Right renal cortex interstitium (tissue), 3 donors: ENCODE data around the gene ZNF326. TPM values are rescaled to one million over a fixed set of nuclear protein-coding genes. Genes with fewer than 3 reads are reported as not detected.

Experiments
- DNase-seq, 3 donors: peaks; one replicate each; pipeline ENCODE4 v3.0.0-alpha.2; 2013; ENCODE audit warnings: low read depth in 3 of 3, low spot score in 2 of 3
- polyA plus RNA-seq, 3 donors: library from polyadenylated mRNA; unstranded; fragments of 120-200 nt; gene quantifications; one replicate each; pipeline ENCODE4 v1.2.1, GENCODE V29; 2013; ENCODE audit not compliant: insufficient read length in 3 of 3

ZNF326 gene
- polyA plus RNA-seq, 3 donors, result 56.5 to 63.5 (median 59.5) TPM

DNA sequence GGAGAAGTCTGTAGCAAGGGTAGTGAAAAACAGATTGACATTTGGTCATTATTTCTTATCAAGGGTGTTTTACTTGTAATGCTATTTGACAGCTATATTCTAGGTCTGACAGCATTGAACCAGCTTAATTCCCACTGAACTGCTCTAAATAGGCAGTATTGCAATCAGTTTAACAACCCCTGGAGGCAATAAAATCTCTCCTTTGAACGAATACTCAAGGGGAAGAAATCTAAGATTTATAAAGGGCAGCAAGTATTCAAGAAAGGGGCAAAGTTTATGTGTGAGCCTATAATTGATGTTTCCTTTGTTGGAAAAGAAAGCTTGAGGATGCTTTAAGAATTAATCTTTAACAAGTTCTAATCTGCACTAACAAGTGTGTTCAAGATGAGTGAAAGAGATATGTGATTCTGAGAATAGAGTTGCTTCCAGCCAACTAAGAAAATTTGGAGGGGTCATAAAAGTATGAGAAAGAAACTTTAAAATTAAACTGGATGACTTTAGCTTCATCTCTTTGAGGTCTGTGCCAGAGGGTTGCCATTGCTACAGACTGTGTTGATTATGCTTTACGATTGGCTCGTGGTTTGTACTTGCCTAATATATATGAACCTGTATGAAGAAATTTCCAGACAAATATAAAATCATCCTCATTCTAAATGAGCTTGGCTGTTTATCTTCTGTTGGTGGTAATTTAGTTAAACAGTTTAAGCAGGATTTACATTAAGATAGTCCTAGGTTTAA, 72.5 kb downstream of the ZNF326 start:
- no peak for DNase-seq

DNA sequence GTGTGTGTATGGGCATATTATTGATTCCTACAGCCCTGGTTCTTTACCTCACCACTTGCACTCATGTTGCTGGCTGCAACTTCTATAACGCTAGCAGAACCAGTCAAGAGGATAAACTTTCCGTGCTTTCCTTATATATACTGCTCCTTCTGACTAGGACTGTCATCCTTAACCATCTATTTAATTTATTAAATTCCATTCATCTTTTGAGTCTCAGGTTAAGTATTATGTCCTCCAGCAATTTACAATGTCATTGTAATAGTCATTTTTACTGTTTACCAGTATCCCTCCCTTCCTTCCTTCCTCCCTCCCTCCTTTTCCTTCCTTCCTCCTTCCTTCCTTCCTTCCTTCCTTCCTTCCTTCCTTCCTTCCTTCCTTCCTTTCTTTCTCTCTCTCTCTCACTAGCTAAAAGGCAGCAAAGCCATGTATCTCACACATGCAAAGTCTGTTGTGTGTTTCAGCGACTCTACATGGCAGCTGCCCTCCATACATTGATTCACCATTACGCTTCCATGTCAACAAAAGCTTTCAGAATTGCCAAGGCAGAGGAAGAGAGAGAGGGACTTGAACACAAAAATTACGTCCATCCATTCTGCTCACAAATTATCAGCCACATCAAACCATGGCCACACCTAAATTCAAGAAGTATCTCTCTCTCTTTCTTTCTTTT, 73.8 kb downstream of the ZNF326 start:
- DNase-seq, result no peak

DNA sequence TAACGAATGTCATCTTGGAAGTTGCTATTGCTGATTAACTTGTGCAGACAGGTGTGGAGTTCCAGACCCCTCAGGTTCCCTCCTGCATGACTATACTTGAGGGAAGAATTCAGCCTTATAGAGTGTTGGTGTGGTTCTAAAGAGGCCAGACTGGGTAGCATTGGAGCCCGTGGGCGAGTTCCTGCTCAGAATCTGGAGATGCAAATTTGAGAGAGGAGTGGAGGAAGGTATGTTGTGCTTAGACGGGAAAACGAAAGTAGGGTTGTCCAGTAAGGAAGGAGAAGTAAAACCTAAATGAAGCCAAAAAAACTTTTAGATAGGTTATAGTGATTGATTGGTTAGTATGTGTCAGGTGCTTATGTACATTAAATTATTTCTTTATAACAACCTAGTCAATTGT, 79.2 kb downstream of the ZNF326 start:
- no peak for DNase-seq

DNA sequence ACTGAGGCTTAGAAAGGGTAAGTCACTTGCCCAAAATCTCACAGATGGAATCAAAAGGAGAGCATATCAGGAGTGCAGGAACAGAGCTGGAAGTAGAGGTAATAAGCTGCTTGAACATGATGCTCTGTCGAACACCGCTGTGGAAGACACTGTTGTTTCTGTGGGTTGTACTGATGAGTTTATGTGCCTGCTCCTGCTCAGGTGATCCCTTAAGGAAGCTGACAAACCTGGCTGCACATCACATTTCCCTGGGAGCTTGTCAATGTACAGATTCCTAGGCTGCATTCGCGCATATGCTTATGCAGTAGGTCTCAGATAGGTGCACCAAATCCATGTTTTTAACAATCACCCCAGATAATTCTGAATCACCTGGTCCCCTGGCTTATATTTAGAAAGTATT, 79.7 kb downstream of the ZNF326 start:
- no peak for DNase-seq

DNA sequence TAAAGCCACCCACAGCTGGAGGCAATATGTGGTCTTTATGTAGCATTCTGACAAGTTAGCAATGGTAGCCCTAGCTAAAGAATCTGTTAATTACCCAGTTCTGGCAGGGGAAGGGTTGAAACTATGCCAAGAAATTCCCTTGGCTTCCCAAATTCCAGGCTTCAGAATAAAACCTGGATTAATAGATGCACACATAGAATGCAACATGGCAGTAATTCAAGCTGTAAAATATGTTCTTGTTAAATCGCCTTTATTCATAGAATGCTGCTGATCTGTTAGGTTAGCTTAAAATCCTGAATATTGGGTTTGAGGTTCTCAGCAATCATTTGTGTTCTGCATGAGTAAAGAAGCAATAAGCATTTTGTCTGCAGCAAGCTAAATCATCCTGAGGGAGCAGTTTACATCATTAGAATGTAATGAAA, 80.1 kb downstream of the ZNF326 start:
- no peak for DNase-seq

DNA sequence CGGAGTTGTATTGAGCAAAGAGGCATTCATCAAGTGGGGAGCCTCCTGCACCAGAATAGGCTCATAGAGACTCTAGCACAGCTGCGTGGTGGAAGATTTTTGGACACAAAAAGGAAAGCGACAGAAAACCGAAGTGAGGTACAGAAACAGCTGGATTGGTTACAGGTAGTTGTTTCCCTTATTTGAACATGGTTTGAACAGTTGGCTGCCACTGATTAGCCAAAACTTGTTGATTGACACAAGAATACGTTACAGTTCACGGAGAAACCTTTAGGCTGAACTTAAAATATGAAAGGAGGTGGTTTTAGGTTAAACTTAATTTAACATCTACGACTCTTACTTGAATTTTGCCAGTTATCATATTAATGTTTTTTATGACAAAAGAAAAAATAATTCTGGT, 89.1 kb downstream of the ZNF326 start:
- no peak for DNase-seq

Other genes starting within 250 kb of the ZNF326 start
- 10 to 100 TPM; 38.5 to 42.3 (median 40.4) TPM for gene LRRC8D, start 174.1 kb upstream of the ZNF326 start, polyA plus RNA-seq